HepG2 (cell line): ENCODE measurements around the gene P4HB. TPM values are rescaled to one million over a fixed set of nuclear protein-coding genes. Genes with fewer than 3 reads are reported as not detected.

Experiments used
- GMEB1 ChIP-seq: sonication (generic); formaldehyde crosslinking; IDR thresholded peaks from 2 replicates; pipeline ENCODE4 v1.5.1; 2020; ENCODE audit warnings: missing genetic modification reagents, mild to moderate bottlenecking, borderline replicate concordance
- IRF9 ChIP-seq: sonication (generic); formaldehyde crosslinking; IDR thresholded peaks from 2 replicates; pipeline ENCODE4 v1.8.0; 2022; ENCODE audit warnings: missing genetic modification reagents, mild to moderate bottlenecking, borderline replicate concordance
- JARID2 ChIP-seq: sonication (generic); formaldehyde crosslinking; IDR thresholded peaks from 2 replicates; pipeline ENCODE4 v1.8.1; 2023; ENCODE audit warnings: missing genetic modification reagents, inconsistent platforms; ENCODE audit not compliant: insufficient replicate concordance
- KDM4B ChIP-seq: sonication (generic); formaldehyde crosslinking; IDR thresholded peaks from 2 replicates; pipeline ENCODE4 v1.4.0; 2020; ENCODE audit warnings: missing genetic modification reagents
- TFDP2 ChIP-seq: sonication (generic); formaldehyde crosslinking; IDR thresholded peaks from 2 replicates; pipeline ENCODE4 v1.4.0; 2020; ENCODE audit warnings: missing genetic modification reagents
- ZBTB10 ChIP-seq: sonication (generic); formaldehyde crosslinking; IDR thresholded peaks from 2 replicates; pipeline ENCODE4 v1.4.0; 2020; ENCODE audit warnings: missing genetic modification reagents, borderline replicate concordance
- ZBTB40 ChIP-seq, 2 experiments: fragments of 450-650 bp in 1 of 2; sonication (generic) in 1 of 2; formaldehyde crosslinking in 1 of 2; IDR thresholded peaks; 2 replicates each; pipeline versions ENCODE4 v1.6.1 to v1.8.0; 2016 to 2022; ENCODE audit warnings: antibody characterized with exemption in 1 of 2, mild to moderate bottlenecking in 1 of 2, missing genetic modification reagents in 1 of 2
- ZFP36 ChIP-seq: fragments of 150-350 bp; IDR thresholded peaks from 2 replicates; pipeline ENCODE4 v1.6.1; 2018; ENCODE audit warnings: borderline replicate concordance, low read length, low read depth; ENCODE audit not compliant: partially characterized antibody
- ZNF34 ChIP-seq: sonication (generic); formaldehyde crosslinking; IDR thresholded peaks from 2 replicates; pipeline ENCODE4 v1.4.0; 2020; ENCODE audit warnings: mild to moderate bottlenecking, missing genetic modification reagents, borderline replicate concordance
- ZNF563 ChIP-seq: sonication (generic); formaldehyde crosslinking; IDR thresholded peaks from 2 replicates; pipeline ENCODE4 v1.8.0; 2022; ENCODE audit warnings: mild to moderate bottlenecking, moderate library complexity, missing genetic modification reagents
- polyA plus RNA-seq, 8 experiments: library from polyadenylated mRNA; depleted of rRNA in 3 of 8; stranded (reverse) in 7 of 8; unstranded in 1 of 8; fragments of >200 nt; fragmentation: Illumina TruSeq in 4 of 8; extraction: Trizol in 4 of 8; gene quantifications; 2 replicates each; pipeline versions ENCODE4 v1.2.1 to v1.2.3, GENCODE V29; 2011 to 2016; ENCODE audit warnings: low read depth in 4 of 8, missing spikeins in 1 of 8, mixed read lengths in 1 of 8; ENCODE audit not compliant: insufficient read depth in 1 of 8
- total RNA-seq, 5 experiments: library from RNA; depleted of rRNA; stranded (reverse); fragments of >200 nt; fragmentation: Illumina TruSeq; extraction: Trizol; gene quantifications; 2 replicates each; pipeline ENCODE4 v1.2.3, GENCODE V29; 2016; ENCODE audit warnings: low read depth in 1 of 5

The P4HB gene
- total and polyA plus RNA-seq, 2 of the 13 experiments (the other 11 are each of a cell fraction or from before 2014, with no cell fraction given), result 185 to 782 TPM

GRCh38 chr17:81863833-81864768 is 3.8 kb upstream of the P4HB start (continued):
- TF ChIP-seq ZNF563 (CRISPR knock-in tag), result no peak
- TF ChIP-seq KDM4B (CRISPR knock-in tag), result no peak
- TF ChIP-seq IRF9 (CRISPR knock-in tag), result peak; percentile 46; the same call in 1 of the 2 replicates
- no peak for TF ChIP-seq ZFP36
- TF ChIP-seq JARID2 (CRISPR knock-in tag), result no peak
- no peak for TF ChIP-seq ZBTB10 (CRISPR knock-in tag)
- 0 out of 2 replicates have a peak, but pooled peaks have one; percentile 2 for TF ChIP-seq TFDP2 (CRISPR knock-in tag)
- TF ChIP-seq ZBTB40 (IDR thresholded peaks at IDR 0.05), result no peak
- TF ChIP-seq ZBTB40 (CRISPR knock-in tag; IDR thresholded peaks at IDR 0.05), result no peak
- TF ChIP-seq GMEB1 (CRISPR knock-in tag), result no peak
- no peak for TF ChIP-seq ZNF34
